Left lung (tissue), 10 donors: ENCODE results near the gene TKTL1. TPM values are rescaled to one million over a fixed set of nuclear protein-coding genes. Genes with fewer than 3 reads are reported as not detected.

Source experiments
- ATAC-seq: fragments of 200-7000 bp; cut with Tn5 transposase; one replicate; pipeline ENCODE4 v1.9.1; 2020; ENCODE audit warnings: moderate library complexity
- DNase-seq, 4 donors: peaks; one replicate each; pipeline ENCODE4 v3.0.0-alpha.2; 2013 to 2020
- H3K27ac ChIP-seq, 2 donors: fragments of 200-600 bp; sonication (generic) in 1 of 2; one replicate each; pipeline versions ENCODE4 v1.5.0 to v1.8.0; 2020 to 2021
- H3K27me3 ChIP-seq, 2 donors: fragments of 200-600 bp; sonication (generic) in 1 of 2; one replicate each; pipeline versions ENCODE4 v1.5.0 to v1.8.0; 2020 to 2021
- H3K36me3 ChIP-seq, 2 donors: fragments of 200-600 bp; sonication (generic) in 1 of 2; one replicate each; pipeline versions ENCODE4 v1.5.0 to v1.8.0; 2020 to 2021
- H3K4me1 ChIP-seq, 2 donors: fragments of 200-600 bp; one replicate each; pipeline ENCODE4 v1.8.0; 2021
- H3K4me3 ChIP-seq, 2 donors: fragments of 200-600 bp; sonication (generic) in 1 of 2; one replicate each; pipeline versions ENCODE4 v1.5.0 to v1.8.0; 2020 to 2021; ENCODE audit warnings: mild to moderate bottlenecking in 1 of 2
- H3K9me3 ChIP-seq, 2 donors: fragments of 200-600 bp; sonication (generic) in 1 of 2; one replicate each; pipeline versions ENCODE4 v1.5.0 to v1.8.0; 2020 to 2021
- CTCF ChIP-seq, 2 donors: fragments of 200-600 bp; sonication (generic) in 1 of 2; IDR thresholded peaks; one replicate each; pipeline versions ENCODE4 v1.5.0 to v1.8.0; 2021; ENCODE audit warnings: antibody characterized with exemption in 2 of 2
- intact Hi-C, 2 donors: fragments of 100-400 bp; cut with DNase I; formaldehyde crosslinking; loops; one replicate each; pipeline versions ENCODE4 v1.11.2 to v1.14.2; 2022
- polyA plus RNA-seq, 6 donors: library from polyadenylated mRNA; unstranded; fragments of 120-200 nt; gene quantifications; one replicate each; pipeline ENCODE4 v1.2.1, GENCODE V29; 2013; ENCODE audit not compliant: insufficient read length in 6 of 6
- total RNA-seq, 2 donors: library from RNA; stranded (reverse); fragmentation: NEBNext Ultra II Directional; extraction: Animal tissue kit (Norgen Biotek cat#: 25700); gene quantifications; one replicate each; pipeline ENCODE4 v1.2.1, GENCODE V29; 2021
- donor health status: DM: no; HTN: yes; CAD: no.
- donor health status: DM: no; HTN: no; CAD: no.

Gene TKTL1
- total and polyA plus RNA-seq, 8 donors = 0.27 to 0.52 (median 0.43) TPM; not detected in 1

- H3K36me3 ChIP-seq = peaks cover 0 to 93% of the 10 kb centered on the region in 2 donors
- intact Hi-C loops = no loop called here
- no peak for ATAC-seq
- peaks cover 0 to 23% of the 10 kb centered on the region in 2 donors for H3K4me1 ChIP-seq
- H3K27me3 ChIP-seq = no peaks in the 10 kb centered on the region
- H3K27ac ChIP-seq = no peak overlapping the region
- TF ChIP-seq CTCF (IDR thresholded peaks at IDR 0.05) = no peak
- H3K4me3 ChIP-seq = no peak overlapping the region
- no peaks in the 10 kb centered on the region for H3K9me3 ChIP-seq
- DNase-seq = no peak
These were observed 68.3 kb downstream of the TKTL1 start for GRCh38 chrX:154363706-154364439.

- DNase-seq (no peak), ATAC-seq (no peak)
- Histone ChIP-seq H3K9me3 (no peaks in the 10 kb centered on the region), H3K27me3 (no peaks in the 10 kb centered on the region), H3K27ac (no peak overlapping the region), H3K36me3 (peaks cover 0 to 81% of the 10 kb centered on the region in 2 donors), H3K4me3 (no peak overlapping the region), H3K4me1 (peaks cover 0 to 23% of the 10 kb centered on the region in 2 donors)
- intact Hi-C loops = no loop called here
- TF ChIP-seq CTCF (IDR thresholded peaks at IDR 0.05) = no peak
These were observed 69.5 kb downstream of the TKTL1 start for GRCh38 chrX:154365052-154365600.

GRCh38 chrX:154365997-154366665, 70.5 kb downstream of the TKTL1 start:
- Histone ChIP-seq H3K4me1 (peaks cover 0 to 23% of the 10 kb centered on the region in 2 donors), H3K36me3 (peaks cover 0 to 71% of the 10 kb centered on the region in 2 donors), H3K9me3 (no peaks in the 10 kb centered on the region), H3K27me3 (no peaks in the 10 kb centered on the region), H3K4me3 (no peak overlapping the region), H3K27ac (no peak overlapping the region)
- no peak for ATAC-seq
- TF ChIP-seq CTCF (IDR thresholded peaks at IDR 0.05) = no peak
- no peak for DNase-seq
- intact Hi-C loops = no loop called here

GRCh38 chrX:154366666-154367055, 71.1 kb downstream of the TKTL1 start:
- H3K4me1 ChIP-seq = peaks cover 0 to 23% of the 10 kb centered on the region in 2 donors
- no peak for TF ChIP-seq CTCF (IDR thresholded peaks at IDR 0.05)
- DNase-seq (no peak), ATAC-seq (no peak)
- H3K9me3 ChIP-seq = no peaks in the 10 kb centered on the region
- H3K27ac ChIP-seq = no peak overlapping the region
- intact Hi-C loops = no loop called here
- no peaks in the 10 kb centered on the region for H3K27me3 ChIP-seq
- H3K4me3 ChIP-seq = no peak overlapping the region
- peaks cover 0 to 65% of the 10 kb centered on the region in 2 donors for H3K36me3 ChIP-seq
